GM20000 (cell line): ENCODE results near the gene LIMK2.

Source experiments
- DNase-seq: peaks from one replicate; pipeline ENCODE4 v3.0.0; 2012; ENCODE audit warnings: low spot score
- CTCF ChIP-seq: IDR thresholded peaks from 2 replicates; pipeline ENCODE4 v1.5.1; 2012; ENCODE audit warnings: mild to moderate bottlenecking, control low read depth; ENCODE audit errors: extremely low read depth, missing control alignments

LIMK2 gene

GRCh38 chr22:31279821-31280505 lies 67.9 kb downstream of the LIMK2 start:
- TF ChIP-seq CTCF, result no peak

GRCh38 chr22:31281733-31282132 lies 69.6 kb downstream of the LIMK2 start:
- no peak for TF ChIP-seq CTCF
- DNase-seq, result no peak

More at GRCh38 chr22:31279821-31280505, 67.9 kb downstream of the LIMK2 start:
- no peak for DNase-seq

- no peak for DNase-seq
- TF ChIP-seq CTCF, result no peak
Observed at GRCh38 chr22:31282748-31283468, 70.8 kb downstream of the LIMK2 start.

- DNase-seq, result no peak
- no peak for TF ChIP-seq CTCF
Observed at GRCh38 chr22:31284281-31285155, 72.4 kb downstream of the LIMK2 start.

- TF ChIP-seq CTCF, result no peak
- no peak for DNase-seq
Observed at GRCh38 chr22:31286360-31287255, 74.5 kb downstream of the LIMK2 start.

GRCh38 chr22:31287818-31288495 lies 75.9 kb downstream of the LIMK2 start:
- no peak for DNase-seq
- no peak for TF ChIP-seq CTCF
